T-cell (primary cell): ENCODE measurements around the gene GRIK4. TPM values are rescaled to one million over a fixed set of nuclear protein-coding genes. Genes with fewer than 3 reads are reported as not detected.

ENCODE experiments used
- ATAC-seq, 4 experiments: fragments of 200-7000 bp in 3 of 4; fragments of 150-1000 bp in 1 of 4; cut with Tn5 transposase; replicated peaks in 1 of 4; 1 replicate in 3 of 4; 2 replicates in 1 of 4; pipeline ENCODE4 v1.10.0; 2021; ENCODE audit warnings: moderate library complexity in 3 of 4, mild to moderate bottlenecking in 2 of 4, moderate number of reproducible peaks in 1 of 4
- CTCF ChIA-PET, 2 donors: fragments of 300-600 bp; sonication (Branson Sonifier 250); formaldehyde crosslinking; loops; one replicate each; lab custom pipeline; 2022; ENCODE audit warnings: antibody characterized with exemption in 2 of 2; lab: Charles Lee
- POLR2A ChIA-PET, 2 donors: fragments of 300-600 bp; sonication (Branson Sonifier 250); formaldehyde crosslinking; loops; one replicate each; lab custom pipeline; 2022; ENCODE audit warnings: antibody characterized with exemption in 2 of 2; lab: Charles Lee
- DNase-seq, 35 experiments: peaks; one replicate each; pipeline versions ENCODE4 v3.0.0 to v3.0.0-alpha.2; 2013 to 2023
- H3K27ac ChIP-seq: one replicate; pipeline ENCODE4 v1.5.1; 2013; ENCODE audit warnings: low read length
- H3K27me3 ChIP-seq, 2 experiments: replicated peaks in 1 of 2; 1 replicate in 1 of 2; 2 replicates in 1 of 2; pipeline versions ENCODE4 v1.6.1 to v1.7.0; 2013; ENCODE audit warnings: low read length in 1 of 2, mixed read lengths in 1 of 2; ENCODE audit not compliant: control insufficient read depth in 2 of 2, insufficient read depth in 2 of 2; ENCODE audit errors: extremely low read depth in 1 of 2
- H3K36me3 ChIP-seq, 2 donors: 1 replicate in 1 of 2; 2 replicates in 1 of 2; pipeline versions ENCODE4 v1.6.1 to v1.7.0; 2013; ENCODE audit warnings: low read length in 1 of 2; ENCODE audit not compliant: control insufficient read depth in 2 of 2, insufficient read depth in 1 of 2; ENCODE audit errors: extremely low read depth in 1 of 2
- H3K4me1 ChIP-seq, 2 experiments: 1 replicate in 1 of 2; 2 replicates in 1 of 2; pipeline versions ENCODE4 v1.6.1 to v1.7.0; 2013; ENCODE audit warnings: low read length in 2 of 2, mixed read lengths in 1 of 2; ENCODE audit not compliant: insufficient read depth in 2 of 2, control insufficient read depth in 1 of 2; ENCODE audit errors: extremely low read depth in 1 of 2
- H3K4me3 ChIP-seq, 2 donors: 1 replicate in 1 of 2; 2 replicates in 1 of 2; pipeline versions ENCODE4 v1.5.1 to v1.7.0; 2013; ENCODE audit warnings: mild to moderate bottlenecking in 2 of 2, low read length in 1 of 2, moderate library complexity in 1 of 2; ENCODE audit not compliant: control insufficient read depth in 1 of 2; ENCODE audit errors: extremely low read depth in 1 of 2
- H3K9me3 ChIP-seq: 2 replicates; pipeline ENCODE4 v1.7.0; 2013
- H3K27ac Mint-ChIP-seq, 2 donors: one replicate each; pipeline ENCODE4 v1.8.0; 2020 to 2021; ENCODE audit warnings: mild to moderate bottlenecking in 2 of 2, mixed read lengths in 2 of 2
- H3K27me3 Mint-ChIP-seq, 2 donors: one replicate each; pipeline ENCODE4 v1.8.0; 2021 to 2022; ENCODE audit warnings: mixed read lengths in 2 of 2
- H3K36me3 Mint-ChIP-seq: one replicate; pipeline ENCODE4 v1.8.0; 2021; ENCODE audit warnings: mixed read lengths
- H3K4me1 Mint-ChIP-seq, 3 donors: one replicate each; pipeline ENCODE4 v1.8.0; 2020 to 2022; ENCODE audit warnings: mixed read lengths in 3 of 3, mild to moderate bottlenecking in 1 of 3
- H3K4me3 Mint-ChIP-seq, 3 donors: one replicate each; pipeline ENCODE4 v1.8.0; 2020 to 2022; ENCODE audit warnings: mild to moderate bottlenecking in 3 of 3, mixed read lengths in 3 of 3, moderate library complexity in 3 of 3
- H3K9me3 Mint-ChIP-seq, 3 donors: one replicate each; pipeline ENCODE4 v1.8.0; 2020 to 2022; ENCODE audit warnings: mixed read lengths in 3 of 3
- WGBS: methylation state at CpG from one replicate; pipeline ENCODE4 v1.1.5; 2013; ENCODE audit warnings: missing lambda C conversion rate; ENCODE audit not compliant: insufficient coverage; 5-methylcytosine and 5-hydroxymethylcytosine counted together
- total RNA-seq, 35 experiments: library from RNA in 6 of 35; stranded (reverse) in 6 of 35; fragments of 120-200 nt in 1 of 35; gene quantifications; one replicate each; pipeline versions ENCODE4 v1.2.1 to v1.2.4 and lab custom pipeline; 2013 to 2026

Gene GRIK4, protein sequence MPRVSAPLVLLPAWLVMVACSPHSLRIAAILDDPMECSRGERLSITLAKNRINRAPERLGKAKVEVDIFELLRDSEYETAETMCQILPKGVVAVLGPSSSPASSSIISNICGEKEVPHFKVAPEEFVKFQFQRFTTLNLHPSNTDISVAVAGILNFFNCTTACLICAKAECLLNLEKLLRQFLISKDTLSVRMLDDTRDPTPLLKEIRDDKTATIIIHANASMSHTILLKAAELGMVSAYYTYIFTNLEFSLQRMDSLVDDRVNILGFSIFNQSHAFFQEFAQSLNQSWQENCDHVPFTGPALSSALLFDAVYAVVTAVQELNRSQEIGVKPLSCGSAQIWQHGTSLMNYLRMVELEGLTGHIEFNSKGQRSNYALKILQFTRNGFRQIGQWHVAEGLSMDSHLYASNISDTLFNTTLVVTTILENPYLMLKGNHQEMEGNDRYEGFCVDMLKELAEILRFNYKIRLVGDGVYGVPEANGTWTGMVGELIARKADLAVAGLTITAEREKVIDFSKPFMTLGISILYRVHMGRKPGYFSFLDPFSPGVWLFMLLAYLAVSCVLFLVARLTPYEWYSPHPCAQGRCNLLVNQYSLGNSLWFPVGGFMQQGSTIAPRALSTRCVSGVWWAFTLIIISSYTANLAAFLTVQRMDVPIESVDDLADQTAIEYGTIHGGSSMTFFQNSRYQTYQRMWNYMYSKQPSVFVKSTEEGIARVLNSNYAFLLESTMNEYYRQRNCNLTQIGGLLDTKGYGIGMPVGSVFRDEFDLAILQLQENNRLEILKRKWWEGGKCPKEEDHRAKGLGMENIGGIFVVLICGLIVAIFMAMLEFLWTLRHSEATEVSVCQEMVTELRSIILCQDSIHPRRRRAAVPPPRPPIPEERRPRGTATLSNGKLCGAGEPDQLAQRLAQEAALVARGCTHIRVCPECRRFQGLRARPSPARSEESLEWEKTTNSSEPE
- total RNA-seq (under 1 TPM in 1 of 5 donors, not detected in 4; 0.09 TPM), total RNA-seq (lab: John Stamatoyannopoulos, UW) (0 to 0.30 (median 0.05) reads per million in 29 experiments)
- total RNA-seq (2013): not detected

DNA sequence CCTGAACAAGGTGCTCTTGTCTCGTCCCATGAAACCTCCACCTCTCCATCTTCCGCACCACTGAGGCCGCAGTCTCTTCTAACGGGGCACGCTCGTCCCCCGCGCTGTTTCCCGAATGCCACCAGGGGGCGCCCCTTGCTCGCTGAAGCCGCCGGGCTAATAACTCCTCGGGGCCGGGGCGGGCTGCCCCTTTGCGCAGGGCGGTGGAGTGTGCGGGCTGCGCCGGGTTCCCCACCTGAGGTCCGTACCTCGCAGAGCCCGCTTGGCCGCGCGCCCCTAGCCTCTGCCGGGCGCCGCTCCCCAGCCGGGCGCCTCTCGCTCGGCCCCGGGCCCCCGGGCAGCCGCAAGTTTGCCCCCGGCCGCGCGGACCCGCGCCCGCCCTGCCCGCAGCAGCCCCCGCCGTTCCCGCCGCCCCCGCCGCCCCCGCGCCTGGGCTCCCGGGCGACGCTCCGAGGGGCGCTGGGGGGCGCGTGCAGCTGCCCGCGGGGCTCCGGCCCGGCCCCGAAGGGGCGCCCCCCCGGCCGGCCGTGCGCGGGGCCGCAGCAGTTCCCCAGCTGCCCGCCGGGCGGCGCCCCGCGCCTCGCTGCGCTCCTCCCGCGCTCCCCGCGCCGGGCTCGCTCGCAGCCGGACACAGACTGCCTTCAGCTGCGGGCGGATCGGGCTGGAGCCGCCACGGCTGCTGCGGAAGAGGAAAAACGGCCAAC lies at the start of gene GRIK4:
GRIK4 (plus strand) TSS at position 633 of the 704 bp plus-strand sequence. CDS start 148,571 bp downstream, outside the sequence.
- H3K36me3 Mint-ChIP-seq: no peaks in the 10 kb centered on the region
- H3K4me3 ChIP-seq: no peak within 1 kb of the TSS
- CTCF ChIA-PET: interaction anchor here in 1 of 2 donors (1.1 to 1.3 kb wide), 2 partner anchors 174 to 683 kb away, joined by 3 to 4 read pairs; no protein-coding TSS in a partner anchor

DNA sequence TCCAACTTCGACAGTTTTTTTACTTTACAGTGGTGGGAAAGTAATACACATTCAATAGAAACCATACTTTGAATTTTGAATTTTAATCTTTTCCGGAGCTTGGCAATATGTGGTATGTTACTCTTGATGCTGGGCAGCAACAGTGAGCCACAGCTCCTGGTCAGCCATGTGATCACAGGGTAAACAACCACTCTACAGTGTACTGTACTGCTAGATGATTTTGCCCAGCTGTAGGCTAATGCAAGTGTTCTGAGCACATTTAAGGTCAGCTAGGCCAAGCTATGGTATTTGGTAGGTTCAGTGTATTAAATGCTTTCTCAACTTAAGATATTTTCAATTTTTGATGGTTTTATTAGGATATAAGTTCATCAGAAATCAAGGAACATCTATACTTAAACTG lies 48.7 kb upstream of the GRIK4 start:
- ATAC-seq (no peak), DNase-seq (no peak)
- H3K4me3 Mint-ChIP-seq: no peak overlapping the region
- Histone ChIP-seq H3K27ac (no peak overlapping the region), H3K36me3 (peaks cover 0 to 3% of the 10 kb centered on the region in 2 donors), H3K4me3 (no peak overlapping the region), H3K4me1 (no peaks in the 10 kb centered on the region), H3K9me3 (no peaks in the 10 kb centered on the region), H3K27me3 (no peaks in the 10 kb centered on the region)
- no peak overlapping the region for H3K27ac Mint-ChIP-seq
- H3K4me1 Mint-ChIP-seq: no peaks in the 10 kb centered on the region
- no CpG with 5 or more reads among the region's 2 CpGs for WGBS
- no peaks in the 10 kb centered on the region for H3K27me3 Mint-ChIP-seq
- POLR2A ChIA-PET: no interaction called here
- CTCF ChIA-PET: no interaction called here
- no peaks in the 10 kb centered on the region for H3K9me3 Mint-ChIP-seq
- H3K36me3 Mint-ChIP-seq: peaks cover 38% of the 10 kb centered on the region

More for the DNA sequence above, at the start of gene GRIK4:
- Mint-ChIP-seq H3K27ac (peak within 1 kb of the TSS in 1 of 2 donors; percentile 63), H3K4me3 (peak within 1 kb of the TSS; percentile 18 to 59 (median 57)), H3K4me1 (peaks cover 0 to 6% (median 2%) of the 10 kb centered on the region in 3 donors), H3K9me3 (no peaks in the 10 kb centered on the region), H3K27me3 (peaks cover 59 to 81% of the 10 kb centered on the region in 2 donors)
- peak; percentile 4 to 75 (median 59) for DNase-seq
- POLR2A ChIA-PET: no interaction called here
- Histone ChIP-seq H3K27me3 (peaks cover 3 to 70% of the 10 kb centered on the region in 2 experiments), H3K9me3 (no peaks in the 10 kb centered on the region), H3K36me3 (no peaks in the 10 kb centered on the region), H3K4me1 (peaks cover 0 to 4% of the 10 kb centered on the region in 2 experiments), H3K27ac (no peak within 1 kb of the TSS)
- ATAC-seq: peak; percentile 77 to 80 (median 78)
- 1% methylated on average over 89 of the region's 95 CpGs for WGBS

DNA sequence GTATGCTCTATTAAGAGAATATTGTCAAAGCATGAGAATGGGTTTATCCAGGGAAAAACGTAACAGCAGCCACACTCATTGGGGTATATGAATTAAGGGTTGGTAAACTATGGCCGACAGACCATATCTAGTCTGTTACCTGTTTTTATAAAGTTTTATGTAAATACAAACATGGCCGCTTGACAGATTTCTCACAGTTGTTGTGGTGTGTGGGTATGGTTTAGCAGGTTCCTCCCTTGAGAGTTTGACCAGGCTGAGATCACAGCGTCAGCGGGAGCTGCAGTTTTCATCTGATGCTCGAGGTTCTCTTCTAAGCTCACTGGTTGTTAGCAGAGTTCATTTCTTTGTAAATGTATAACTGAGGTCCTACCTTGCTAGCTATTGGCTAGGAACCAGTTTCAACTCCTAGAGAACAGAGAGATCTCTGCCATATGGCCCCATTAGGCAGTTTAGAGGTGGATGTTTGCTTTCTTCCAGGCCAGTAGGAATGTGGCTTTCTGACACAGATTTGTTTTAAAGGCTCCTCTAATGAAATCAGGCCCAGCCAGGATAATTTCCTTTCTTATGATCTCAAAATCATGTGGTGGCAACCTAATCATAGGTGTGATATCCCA lies 45.5 kb upstream of the GRIK4 start:
- Histone ChIP-seq H3K9me3 (no peaks in the 10 kb centered on the region), H3K27me3 (no peaks in the 10 kb centered on the region), H3K36me3 (peaks cover 0 to 3% of the 10 kb centered on the region in 2 donors), H3K27ac (no peak overlapping the region), H3K4me3 (no peak overlapping the region), H3K4me1 (no peaks in the 10 kb centered on the region)
- H3K36me3 Mint-ChIP-seq: peaks cover 37% of the 10 kb centered on the region
- no peaks in the 10 kb centered on the region for H3K9me3 Mint-ChIP-seq
- 92% methylated on average over 2 of the region's 6 CpGs for WGBS
- DNase-seq: no peak
- no peak overlapping the region for H3K4me3 Mint-ChIP-seq
- ChIA-PET CTCF (no interaction called here), POLR2A (no interaction called here)
- no peaks in the 10 kb centered on the region for H3K27me3 Mint-ChIP-seq
- H3K4me1 Mint-ChIP-seq: no peaks in the 10 kb centered on the region
- ATAC-seq: no peak
- H3K27ac Mint-ChIP-seq: no peak overlapping the region

- Histone ChIP-seq H3K27ac (no peak overlapping the region), H3K4me3 (no peak overlapping the region), H3K27me3 (no peaks in the 10 kb centered on the region), H3K9me3 (no peaks in the 10 kb centered on the region), H3K36me3 (peaks cover 0 to 5% of the 10 kb centered on the region in 2 donors), H3K4me1 (no peaks in the 10 kb centered on the region)
- Mint-ChIP-seq H3K4me1 (no peaks in the 10 kb centered on the region), H3K27ac (no peak overlapping the region), H3K36me3 (peaks cover 25% of the 10 kb centered on the region), H3K27me3 (no peaks in the 10 kb centered on the region), H3K9me3 (no peaks in the 10 kb centered on the region), H3K4me3 (no peak overlapping the region)
- no CpG with 5 or more reads among the region's 6 CpGs for WGBS
- no peak for ATAC-seq
- no peak for DNase-seq
- ChIA-PET CTCF (no interaction called here), POLR2A (no interaction called here)
Observed at GRCh38 chr11:120467627-120468026, 43.9 kb upstream of the GRIK4 start.

- H3K9me3 ChIP-seq: no peaks in the 10 kb centered on the region
- H3K36me3 Mint-ChIP-seq: peaks cover 26% of the 10 kb centered on the region
- H3K4me3 ChIP-seq: no peak overlapping the region
Observed at GRCh38 chr11:120471131-120471530, 40.4 kb upstream of the GRIK4 start.

More at GRCh38 chr11:120471131-120471530, 40.4 kb upstream of the GRIK4 start:
- no CpG with 5 or more reads among the region's 1 CpG for WGBS
- H3K36me3 ChIP-seq: peaks cover 0 to 5% of the 10 kb centered on the region in 2 donors
- H3K4me1 ChIP-seq: no peaks in the 10 kb centered on the region
- Mint-ChIP-seq H3K27ac (no peak overlapping the region), H3K9me3 (no peaks in the 10 kb centered on the region), H3K27me3 (no peaks in the 10 kb centered on the region), H3K4me1 (no peaks in the 10 kb centered on the region), H3K4me3 (no peak overlapping the region)
- DNase-seq (no peak), ATAC-seq (no peak)
- POLR2A ChIA-PET: no interaction called here
- no peaks in the 10 kb centered on the region for H3K27me3 ChIP-seq
- CTCF ChIA-PET: interaction anchor here in 1 of 2 donors (0.5 kb wide), 1 partner anchor 36 kb away, joined by 6 read pairs; no protein-coding TSS in a partner anchor
- no peak overlapping the region for H3K27ac ChIP-seq
